Breast epithelium (tissue), 4 donors: Measurements from ENCODE around the gene MITF. TPM values are rescaled to one million over a fixed set of nuclear protein-coding genes. Genes with fewer than 3 reads are reported as not detected.

Source experiments
- DNase-seq, 2 donors: peaks; one replicate each; pipeline ENCODE4 v3.0.0-alpha.2; 2019; ENCODE audit warnings: low spot score in 2 of 2
- H3K27ac ChIP-seq, 2 donors: fragments of 200-600 bp; sonication (generic) in 1 of 2; one replicate each; pipeline ENCODE4 v1.5.1; 2016 to 2019; ENCODE audit warnings: mild to moderate bottlenecking in 1 of 2
- H3K27me3 ChIP-seq, 2 donors: fragments of 200-600 bp; sonication (generic) in 1 of 2; one replicate each; pipeline versions ENCODE4 v1.5.1 to v1.6.0; 2017 to 2019; ENCODE audit warnings: control low read depth in 1 of 2, mild to moderate bottlenecking in 1 of 2
- H3K36me3 ChIP-seq: fragments of 200-600 bp; one replicate; pipeline ENCODE4 v1.5.1; 2019
- H3K4me1 ChIP-seq, 2 donors: fragments of 200-600 bp; sonication (generic); one replicate each; pipeline ENCODE4 v1.5.1; 2016 to 2019; ENCODE audit warnings: control low read depth in 1 of 2
- H3K4me3 ChIP-seq, 3 donors: fragments of 200-600 bp; sonication (generic); 1 replicate in 2 of 3; 2 replicates in 1 of 3; pipeline ENCODE4 v1.5.1; 2016 to 2019; ENCODE audit warnings: mild to moderate bottlenecking in 3 of 3, moderate library complexity in 2 of 3
- H3K9me3 ChIP-seq, 2 donors: fragments of 200-600 bp; sonication (generic) in 1 of 2; one replicate each; pipeline ENCODE4 v1.5.1; 2016 to 2019; ENCODE audit warnings: control low read depth in 1 of 2
- POLR2A ChIP-seq: fragments of 450-650 bp; IDR thresholded peaks from one replicate; pipeline ENCODE4 v1.6.1; 2016; ENCODE audit warnings: antibody characterized with exemption, mild to moderate bottlenecking, moderate library complexity
- POLR2AphosphoS5 ChIP-seq, 3 donors: sonication (generic); formaldehyde crosslinking; IDR thresholded peaks; one replicate each; pipeline ENCODE4 v1.6.1; 2017; ENCODE audit warnings: antibody characterized with exemption in 3 of 3
- intact Hi-C: fragments of 100-400 bp; cut with DNase I; formaldehyde crosslinking; loops from one replicate; pipeline ENCODE4 v1.15.1; 2023; ENCODE audit warnings: low total_unique reads
- total RNA-seq, 3 donors: library from RNA; depleted of rRNA; stranded (reverse); fragments of >200 nt; gene quantifications; one replicate each; pipeline ENCODE4 v1.1.0, GENCODE V29; 2016
- TF ChIP-seq, protein P1 (sequence below), 3 donors: fragments of 450-650 bp; IDR thresholded peaks; one replicate each; pipeline ENCODE4 v1.5.1; 2016 to 2017; ENCODE audit warnings: antibody characterized with exemption in 3 of 3, mild to moderate bottlenecking in 3 of 3, moderate library complexity in 3 of 3

MITF gene
- total RNA-seq, 3 donors from 2014 or later: 23.3 to 45.8 (median 25.6) TPM

DNA sequence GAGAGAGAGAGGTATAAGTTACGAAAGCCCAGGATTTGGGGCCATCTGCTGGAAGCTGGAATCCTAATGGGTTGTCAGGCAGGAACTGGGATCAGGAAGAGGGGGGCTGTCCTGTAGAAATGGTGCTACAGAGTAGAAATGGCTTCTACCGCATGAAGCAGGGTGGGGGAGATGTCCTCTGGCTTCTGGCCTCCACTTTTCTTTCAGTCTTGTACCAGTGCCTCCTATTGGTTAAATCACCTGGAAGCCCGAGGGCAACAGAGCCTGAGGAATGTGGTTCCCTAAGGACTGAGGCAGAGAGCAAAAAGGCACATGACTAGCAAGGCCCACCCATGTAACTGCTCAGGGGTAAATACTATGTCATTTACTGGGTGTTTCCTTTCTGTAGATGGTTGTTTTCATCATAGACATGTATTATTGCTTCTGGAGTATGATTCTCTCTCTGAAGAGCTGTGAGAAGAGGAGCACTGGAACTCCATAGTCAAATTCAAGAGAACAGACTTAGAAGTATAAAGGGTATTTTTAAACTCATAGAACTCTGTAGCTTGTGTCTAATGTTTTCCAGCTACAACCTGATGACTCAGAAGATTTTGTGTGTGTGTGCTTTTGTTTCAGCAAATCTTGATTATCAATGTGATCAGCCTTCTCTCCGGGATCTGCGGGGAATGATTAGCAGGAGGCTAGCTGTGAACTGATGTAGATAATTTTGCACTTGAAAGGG lies 20.2 kb upstream of the MITF start:
- no peak overlapping the region for H3K27ac ChIP-seq
- H3K27me3 ChIP-seq: no peaks in the 10 kb centered on the region
- TF ChIP-seq POLR2A: no peak
- TF ChIP-seq, protein P1, sequence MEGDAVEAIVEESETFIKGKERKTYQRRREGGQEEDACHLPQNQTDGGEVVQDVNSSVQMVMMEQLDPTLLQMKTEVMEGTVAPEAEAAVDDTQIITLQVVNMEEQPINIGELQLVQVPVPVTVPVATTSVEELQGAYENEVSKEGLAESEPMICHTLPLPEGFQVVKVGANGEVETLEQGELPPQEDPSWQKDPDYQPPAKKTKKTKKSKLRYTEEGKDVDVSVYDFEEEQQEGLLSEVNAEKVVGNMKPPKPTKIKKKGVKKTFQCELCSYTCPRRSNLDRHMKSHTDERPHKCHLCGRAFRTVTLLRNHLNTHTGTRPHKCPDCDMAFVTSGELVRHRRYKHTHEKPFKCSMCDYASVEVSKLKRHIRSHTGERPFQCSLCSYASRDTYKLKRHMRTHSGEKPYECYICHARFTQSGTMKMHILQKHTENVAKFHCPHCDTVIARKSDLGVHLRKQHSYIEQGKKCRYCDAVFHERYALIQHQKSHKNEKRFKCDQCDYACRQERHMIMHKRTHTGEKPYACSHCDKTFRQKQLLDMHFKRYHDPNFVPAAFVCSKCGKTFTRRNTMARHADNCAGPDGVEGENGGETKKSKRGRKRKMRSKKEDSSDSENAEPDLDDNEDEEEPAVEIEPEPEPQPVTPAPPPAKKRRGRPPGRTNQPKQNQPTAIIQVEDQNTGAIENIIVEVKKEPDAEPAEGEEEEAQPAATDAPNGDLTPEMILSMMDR (IDR thresholded peaks at IDR 0.05): no peak
- no peak for TF ChIP-seq POLR2AphosphoS5 (IDR thresholded peaks at IDR 0.05)
- no peak for DNase-seq
- H3K36me3 ChIP-seq: no peaks in the 10 kb centered on the region
- no peak overlapping the region for H3K4me3 ChIP-seq
- no peaks in the 10 kb centered on the region for H3K9me3 ChIP-seq
- intact Hi-C loops: no loop called here
- H3K4me1 ChIP-seq: no peaks in the 10 kb centered on the region

DNA sequence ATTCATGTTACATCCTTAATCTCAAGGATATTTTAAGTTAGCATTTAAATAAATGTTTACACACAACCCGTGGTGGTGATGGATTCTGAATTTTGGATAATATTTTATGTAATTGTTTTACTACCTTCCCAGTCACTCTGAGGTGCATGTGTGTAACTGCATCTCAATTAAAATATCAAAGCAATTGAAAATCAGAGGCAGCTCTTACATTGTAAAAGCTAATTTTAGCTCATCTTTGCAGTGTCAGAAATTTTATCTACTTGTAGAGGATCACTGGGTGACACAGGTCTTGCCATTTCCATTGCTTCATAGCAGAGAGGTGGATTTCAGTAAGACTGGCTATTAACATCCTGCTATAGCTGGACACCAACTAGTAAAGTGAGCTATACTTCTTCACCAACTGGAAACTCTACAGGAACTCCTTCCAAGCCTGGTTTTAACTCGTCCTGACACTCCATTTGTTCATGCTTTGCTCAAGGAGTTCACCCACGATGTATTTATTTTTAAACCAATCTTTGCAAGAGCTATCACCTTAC lies 19.6 kb upstream of the MITF start:
- Histone ChIP-seq H3K36me3 (no peaks in the 10 kb centered on the region), H3K27me3 (no peaks in the 10 kb centered on the region), H3K27ac (no peak overlapping the region), H3K4me3 (no peak overlapping the region), H3K9me3 (no peaks in the 10 kb centered on the region), H3K4me1 (no peaks in the 10 kb centered on the region)
- no peak for TF ChIP-seq POLR2AphosphoS5 (IDR thresholded peaks at IDR 0.05)
- TF ChIP-seq POLR2A: no peak
- TF ChIP-seq, protein P1 (IDR thresholded peaks at IDR 0.05): no peak
- no peak for DNase-seq
- intact Hi-C loops: no loop called here

DNA sequence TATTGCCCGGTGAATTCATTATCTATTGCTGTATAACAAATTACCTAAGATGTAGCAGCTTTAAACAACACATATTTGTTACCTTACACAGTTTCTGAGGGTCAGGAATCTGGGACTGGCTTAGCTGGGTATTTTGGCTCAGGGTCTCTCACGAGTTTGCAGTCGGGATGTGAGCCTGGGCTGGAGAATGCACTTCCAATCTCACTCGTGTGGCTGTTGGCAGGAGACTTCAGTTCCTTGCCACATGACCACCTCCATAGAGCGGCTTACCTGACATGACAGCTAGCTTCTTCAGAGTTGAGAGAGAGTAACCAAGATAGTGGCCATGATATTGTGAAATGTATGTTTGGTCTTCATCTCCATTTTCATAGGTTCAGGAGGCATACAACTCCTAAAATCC lies 18.4 kb upstream of the MITF start:
- Histone ChIP-seq H3K4me1 (no peaks in the 10 kb centered on the region), H3K9me3 (no peaks in the 10 kb centered on the region), H3K27ac (no peak overlapping the region), H3K4me3 (no peak overlapping the region), H3K36me3 (no peaks in the 10 kb centered on the region), H3K27me3 (no peaks in the 10 kb centered on the region)
- no peak for DNase-seq
- intact Hi-C loops: no loop called here
- TF ChIP-seq POLR2A (no peak), POLR2AphosphoS5 (IDR thresholded peaks at IDR 0.05) (no peak)
- TF ChIP-seq, protein P1 (IDR thresholded peaks at IDR 0.05): no peak

DNA sequence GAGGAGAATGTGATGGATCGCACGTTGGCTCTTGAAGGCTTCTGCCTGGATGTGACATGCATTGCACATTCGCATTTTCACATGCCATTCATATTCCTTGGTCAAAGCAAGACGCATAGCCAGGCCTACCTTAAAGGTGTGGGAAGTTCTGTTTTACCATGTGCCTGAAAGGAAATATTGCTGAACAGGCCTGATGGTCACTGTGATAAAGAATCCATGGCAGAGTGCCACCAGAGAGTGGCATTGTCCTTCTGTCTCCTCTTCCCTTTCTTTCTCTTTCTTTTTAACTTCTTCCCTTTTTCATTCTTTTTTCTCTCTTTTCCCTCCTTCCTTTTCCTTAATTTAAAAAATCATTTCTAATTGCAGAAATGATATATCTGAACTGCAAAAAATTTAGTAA lies 15.9 kb upstream of the MITF start:
- TF ChIP-seq, protein P1 (IDR thresholded peaks at IDR 0.05): no peak
- TF ChIP-seq POLR2A (no peak), POLR2AphosphoS5 (IDR thresholded peaks at IDR 0.05) (no peak)
- Histone ChIP-seq H3K27me3 (no peaks in the 10 kb centered on the region), H3K36me3 (no peaks in the 10 kb centered on the region), H3K4me1 (no peaks in the 10 kb centered on the region), H3K9me3 (no peaks in the 10 kb centered on the region), H3K27ac (no peak overlapping the region), H3K4me3 (no peak overlapping the region)
- DNase-seq: no peak
- intact Hi-C loops: no loop called here

DNA sequence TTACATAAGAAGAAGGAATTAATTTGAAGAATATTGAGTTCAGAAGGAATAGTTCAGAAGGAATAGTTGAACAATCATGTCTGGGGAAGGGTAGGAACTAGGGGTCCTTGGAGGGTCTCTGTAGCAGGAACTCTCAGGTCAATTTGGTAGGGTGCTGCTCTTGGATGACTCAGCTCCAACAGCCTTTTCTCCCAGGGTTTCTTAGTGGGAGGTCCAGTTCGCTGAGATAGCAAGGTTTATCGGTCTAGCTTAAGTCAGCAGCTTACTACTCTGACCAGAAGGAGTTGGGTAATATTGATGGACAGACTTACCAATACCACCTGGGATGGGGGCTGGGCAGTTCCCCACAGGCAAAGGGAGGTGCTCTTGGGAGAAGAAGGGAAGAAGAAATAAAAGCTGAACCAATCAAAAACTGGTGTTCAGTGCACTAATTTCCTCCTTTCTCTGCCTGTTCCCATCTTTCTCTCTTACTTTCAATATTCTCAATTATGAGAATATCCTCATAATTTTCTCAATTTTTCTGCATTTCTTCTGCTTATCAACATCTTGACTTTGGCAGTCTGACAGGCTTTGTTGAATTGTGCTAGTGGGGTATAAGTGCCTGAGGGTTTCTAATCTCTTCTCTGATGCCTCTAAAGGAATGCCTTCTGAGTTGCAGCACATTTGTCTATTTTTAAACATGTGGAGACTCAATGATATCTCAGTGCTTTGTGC lies 14.4 kb upstream of the MITF start:
- no peaks in the 10 kb centered on the region for H3K9me3 ChIP-seq
- H3K4me3 ChIP-seq: no peak overlapping the region
- intact Hi-C loops: no loop called here
- no peak overlapping the region for H3K27ac ChIP-seq
- H3K36me3 ChIP-seq: no peaks in the 10 kb centered on the region
- H3K27me3 ChIP-seq: no peaks in the 10 kb centered on the region
- DNase-seq: no peak
- TF ChIP-seq, protein P1 (IDR thresholded peaks at IDR 0.05): no peak
- TF ChIP-seq POLR2A (no peak), POLR2AphosphoS5 (IDR thresholded peaks at IDR 0.05) (no peak)
- no peaks in the 10 kb centered on the region for H3K4me1 ChIP-seq
